Measurements from ENCODE around the gene KAT2B.

KAT2B gene

GRCh38 chr3:20160230-20160629 is 120.0 kb downstream of the KAT2B start:
- ATAC-seq (ENCODE audit: low read depth) = no peak

GRCh38 chr3:20161714-20162113 is 121.5 kb downstream of the KAT2B start:
- Histone ChIP-seq H3K36me3 (ENCODE audit: low read depth) (peaks cover 66% of the 10 kb centered on the region), H3K27ac (ENCODE audit: poor library complexity, severe bottlenecking) (no peak overlapping the region), H3K4me1 (ENCODE audit: insufficient read depth, poor library complexity, severe bottlenecking) (no peaks in the 10 kb centered on the region), H3K27me3 (ENCODE audit: insufficient read depth, poor library complexity, severe bottlenecking) (no peaks in the 10 kb centered on the region), H3K9me3 (ENCODE audit: severe bottlenecking) (no peaks in the 10 kb centered on the region), H3K4me3 (ENCODE audit: severe bottlenecking) (no peak overlapping the region)
- TF ChIP-seq CTCF (IDR thresholded peaks at IDR 0.05; ENCODE audit: poor library complexity, severe bottlenecking) = no peak
- ATAC-seq (ENCODE audit: low read depth) (no peak), DNase-seq (ENCODE audit: low spot score) (no peak)

More at GRCh38 chr3:20160230-20160629, 120.0 kb downstream of the KAT2B start:
- H3K4me3 ChIP-seq (ENCODE audit: severe bottlenecking) = no peak overlapping the region
- no peak for TF ChIP-seq CTCF (IDR thresholded peaks at IDR 0.05; ENCODE audit: poor library complexity, severe bottlenecking)
- H3K27ac ChIP-seq (ENCODE audit: poor library complexity, severe bottlenecking) = no peak overlapping the region
- H3K4me1 ChIP-seq (ENCODE audit: insufficient read depth, poor library complexity, severe bottlenecking) = no peaks in the 10 kb centered on the region
- peaks cover 57% of the 10 kb centered on the region for H3K36me3 ChIP-seq (ENCODE audit: low read depth)
- DNase-seq (ENCODE audit: low spot score) = no peak
- no peaks in the 10 kb centered on the region for H3K27me3 ChIP-seq (ENCODE audit: insufficient read depth, poor library complexity, severe bottlenecking)
- H3K9me3 ChIP-seq (ENCODE audit: severe bottlenecking) = no peaks in the 10 kb centered on the region

GRCh38 chr3:20173844-20174410 is 133.7 kb downstream of the KAT2B start:
- H3K36me3 ChIP-seq (ENCODE audit: low read depth) = peaks cover 81% of the 10 kb centered on the region
- no peak for TF ChIP-seq CTCF (IDR thresholded peaks at IDR 0.05; ENCODE audit: poor library complexity, severe bottlenecking)
- H3K4me3 ChIP-seq (ENCODE audit: severe bottlenecking) = no peak overlapping the region
- DNase-seq (ENCODE audit: low spot score) (no peak), ATAC-seq (ENCODE audit: low read depth) (no peak)
- H3K9me3 ChIP-seq (ENCODE audit: severe bottlenecking) = no peaks in the 10 kb centered on the region
- no peak overlapping the region for H3K27ac ChIP-seq (ENCODE audit: poor library complexity, severe bottlenecking)
- H3K27me3 ChIP-seq (ENCODE audit: insufficient read depth, poor library complexity, severe bottlenecking) = no peaks in the 10 kb centered on the region
- no peaks in the 10 kb centered on the region for H3K4me1 ChIP-seq (ENCODE audit: insufficient read depth, poor library complexity, severe bottlenecking)

- Histone ChIP-seq H3K27me3 (ENCODE audit: insufficient read depth, poor library complexity, severe bottlenecking) (no peaks in the 10 kb centered on the region), H3K9me3 (ENCODE audit: severe bottlenecking) (no peaks in the 10 kb centered on the region), H3K4me1 (ENCODE audit: insufficient read depth, poor library complexity, severe bottlenecking) (peaks cover 9% of the 10 kb centered on the region), H3K27ac (ENCODE audit: poor library complexity, severe bottlenecking) (no peak overlapping the region), H3K36me3 (ENCODE audit: low read depth) (peaks cover 71% of the 10 kb centered on the region), H3K4me3 (ENCODE audit: severe bottlenecking) (no peak overlapping the region)
- DNase-seq (ENCODE audit: low spot score) = no peak
- no peak for TF ChIP-seq CTCF (IDR thresholded peaks at IDR 0.05; ENCODE audit: poor library complexity, severe bottlenecking)
- ATAC-seq (ENCODE audit: low read depth) = no peak
Measured at GRCh38 chr3:20181276-20181675, 141.0 kb downstream of the KAT2B start.

- Histone ChIP-seq H3K9me3 (ENCODE audit: severe bottlenecking) (no peaks in the 10 kb centered on the region), H3K27me3 (ENCODE audit: insufficient read depth, poor library complexity, severe bottlenecking) (no peaks in the 10 kb centered on the region), H3K4me3 (ENCODE audit: severe bottlenecking) (no peak overlapping the region), H3K27ac (ENCODE audit: poor library complexity, severe bottlenecking) (no peak overlapping the region), H3K4me1 (ENCODE audit: insufficient read depth, poor library complexity, severe bottlenecking) (peaks cover 9% of the 10 kb centered on the region), H3K36me3 (ENCODE audit: low read depth) (peaks cover 61% of the 10 kb centered on the region)
- no peak for TF ChIP-seq CTCF (IDR thresholded peaks at IDR 0.05; ENCODE audit: poor library complexity, severe bottlenecking)
- DNase-seq (ENCODE audit: low spot score) (no peak), ATAC-seq (ENCODE audit: low read depth) (no peak)
Measured at GRCh38 chr3:20182206-20182605, 142.0 kb downstream of the KAT2B start.

Measured in RWPE2 (cell line).